ENCODE measurements around the gene EFCAB8.

GRCh38 chr20:32991383-32991782 is 132.7 kb downstream of the EFCAB8 start:
- TF ChIP-seq, protein P1, sequence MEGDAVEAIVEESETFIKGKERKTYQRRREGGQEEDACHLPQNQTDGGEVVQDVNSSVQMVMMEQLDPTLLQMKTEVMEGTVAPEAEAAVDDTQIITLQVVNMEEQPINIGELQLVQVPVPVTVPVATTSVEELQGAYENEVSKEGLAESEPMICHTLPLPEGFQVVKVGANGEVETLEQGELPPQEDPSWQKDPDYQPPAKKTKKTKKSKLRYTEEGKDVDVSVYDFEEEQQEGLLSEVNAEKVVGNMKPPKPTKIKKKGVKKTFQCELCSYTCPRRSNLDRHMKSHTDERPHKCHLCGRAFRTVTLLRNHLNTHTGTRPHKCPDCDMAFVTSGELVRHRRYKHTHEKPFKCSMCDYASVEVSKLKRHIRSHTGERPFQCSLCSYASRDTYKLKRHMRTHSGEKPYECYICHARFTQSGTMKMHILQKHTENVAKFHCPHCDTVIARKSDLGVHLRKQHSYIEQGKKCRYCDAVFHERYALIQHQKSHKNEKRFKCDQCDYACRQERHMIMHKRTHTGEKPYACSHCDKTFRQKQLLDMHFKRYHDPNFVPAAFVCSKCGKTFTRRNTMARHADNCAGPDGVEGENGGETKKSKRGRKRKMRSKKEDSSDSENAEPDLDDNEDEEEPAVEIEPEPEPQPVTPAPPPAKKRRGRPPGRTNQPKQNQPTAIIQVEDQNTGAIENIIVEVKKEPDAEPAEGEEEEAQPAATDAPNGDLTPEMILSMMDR (IDR thresholded peaks at IDR 0.05; ENCODE audit: low read depth, low read length, poor library complexity, severe bottlenecking) = no peak
- no peak for TF ChIP-seq EZH2phosphoT487 (IDR thresholded peaks at IDR 0.05; ENCODE audit: borderline replicate concordance, low read length)
